Activated naive CD8-positive, alpha-beta T cell treated with anti-CD3 and anti-CD28 coated beads, Interleukin-2, amount 50 U/mL, for 24 hours (primary cell): ENCODE data around the gene ST8SIA5.

Source experiments
- ATAC-seq: fragments of 150-1000 bp; cut with Tn5 transposase; one replicate; pipeline ENCODE4 v1.10.0; 2021
- DNase-seq: peaks from one replicate; pipeline ENCODE4 v3.0.0; 2021
- H3K27ac Mint-ChIP-seq: one replicate; pipeline ENCODE4 v1.8.0; 2021; ENCODE audit warnings: mild to moderate bottlenecking, mixed read lengths
- H3K27me3 Mint-ChIP-seq: one replicate; pipeline ENCODE4 v1.8.0; 2021; ENCODE audit warnings: mixed read lengths
- H3K36me3 Mint-ChIP-seq: one replicate; pipeline ENCODE4 v1.8.0; 2021; ENCODE audit warnings: low read depth, mixed read lengths
- H3K4me1 Mint-ChIP-seq: one replicate; pipeline ENCODE4 v1.8.0; 2021; ENCODE audit warnings: mixed read lengths
- H3K4me3 Mint-ChIP-seq: one replicate; pipeline ENCODE4 v1.8.0; 2021; ENCODE audit warnings: mild to moderate bottlenecking, moderate library complexity, mixed read lengths
- H3K9me3 Mint-ChIP-seq: one replicate; pipeline ENCODE4 v1.8.0; 2021; ENCODE audit warnings: mixed read lengths

ST8SIA5 gene

GRCh38 chr18:46624127-46624526 is 132.7 kb downstream of the ST8SIA5 start:
- peaks cover 34% of the 10 kb centered on the region for H3K4me1 Mint-ChIP-seq
- ATAC-seq (peak; percentile 25), DNase-seq (no peak)
- H3K27ac Mint-ChIP-seq: peak overlapping the region; percentile 18
- H3K4me3 Mint-ChIP-seq: no peak overlapping the region
- H3K9me3 Mint-ChIP-seq: no peaks in the 10 kb centered on the region
- H3K27me3 Mint-ChIP-seq: no peaks in the 10 kb centered on the region
- no peaks in the 10 kb centered on the region for H3K36me3 Mint-ChIP-seq

DNA sequence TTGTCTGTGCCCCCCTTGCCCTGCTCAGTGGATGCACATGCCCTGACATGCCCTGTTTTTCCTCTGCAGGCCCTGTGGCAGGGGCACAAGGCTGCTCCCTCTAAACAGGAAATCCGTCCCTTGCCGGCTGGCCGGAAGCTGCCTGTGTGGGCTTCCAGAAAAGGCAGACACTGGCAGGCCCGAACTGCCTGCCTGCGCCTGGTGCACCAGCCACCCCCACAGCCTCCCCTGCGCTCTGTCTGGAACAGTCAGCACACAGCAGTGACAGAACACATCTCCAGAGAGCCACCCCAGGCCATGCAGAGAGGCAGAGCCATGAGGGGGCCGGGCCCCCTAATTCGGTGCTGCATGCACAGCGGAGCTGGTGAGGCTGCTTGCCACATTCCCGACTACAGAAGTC is 133.3 kb downstream of the ST8SIA5 start:
- H3K36me3 Mint-ChIP-seq: no peaks in the 10 kb centered on the region
- DNase-seq (peak; percentile 35), ATAC-seq (peak; percentile 67)
- H3K27me3 Mint-ChIP-seq: no peaks in the 10 kb centered on the region
- no peaks in the 10 kb centered on the region for H3K9me3 Mint-ChIP-seq
- peaks cover 34% of the 10 kb centered on the region for H3K4me1 Mint-ChIP-seq
- peak overlapping the region; percentile 18 for H3K27ac Mint-ChIP-seq
- H3K4me3 Mint-ChIP-seq: no peak overlapping the region

GRCh38 chr18:46622999-46623398 is 133.9 kb downstream of the ST8SIA5 start:
- Mint-ChIP-seq H3K4me3 (no peak overlapping the region), H3K4me1 (peaks cover 34% of the 10 kb centered on the region), H3K27ac (no peak overlapping the region), H3K9me3 (no peaks in the 10 kb centered on the region), H3K36me3 (no peaks in the 10 kb centered on the region), H3K27me3 (no peaks in the 10 kb centered on the region)
- ATAC-seq (no peak), DNase-seq (no peak)

DNA sequence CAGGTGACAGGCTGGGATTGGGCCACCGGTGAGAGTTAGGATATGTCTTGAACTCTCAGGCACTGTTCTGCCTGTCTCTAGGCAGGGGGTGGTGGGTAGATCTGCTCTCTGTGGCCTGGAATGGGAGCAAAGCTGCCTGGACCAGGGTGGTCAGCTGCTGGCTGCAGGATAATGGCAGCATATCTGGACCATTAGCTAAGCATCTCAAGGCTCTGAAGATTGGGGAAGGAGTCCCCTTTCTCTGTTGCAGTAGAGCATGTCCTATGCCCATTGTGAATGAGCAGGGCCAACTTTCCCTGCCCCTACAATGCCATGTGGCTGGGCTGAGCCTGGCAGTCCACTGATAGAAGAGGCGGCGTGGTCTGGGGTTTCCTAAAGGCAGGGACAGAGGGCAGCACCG is 134.4 kb downstream of the ST8SIA5 start:
- DNase-seq (no peak), ATAC-seq (no peak)
- H3K36me3 Mint-ChIP-seq: no peaks in the 10 kb centered on the region
- H3K9me3 Mint-ChIP-seq: no peaks in the 10 kb centered on the region
- H3K27ac Mint-ChIP-seq: no peak overlapping the region
- H3K4me1 Mint-ChIP-seq: peaks cover 34% of the 10 kb centered on the region
- no peaks in the 10 kb centered on the region for H3K27me3 Mint-ChIP-seq
- no peak overlapping the region for H3K4me3 Mint-ChIP-seq

DNA sequence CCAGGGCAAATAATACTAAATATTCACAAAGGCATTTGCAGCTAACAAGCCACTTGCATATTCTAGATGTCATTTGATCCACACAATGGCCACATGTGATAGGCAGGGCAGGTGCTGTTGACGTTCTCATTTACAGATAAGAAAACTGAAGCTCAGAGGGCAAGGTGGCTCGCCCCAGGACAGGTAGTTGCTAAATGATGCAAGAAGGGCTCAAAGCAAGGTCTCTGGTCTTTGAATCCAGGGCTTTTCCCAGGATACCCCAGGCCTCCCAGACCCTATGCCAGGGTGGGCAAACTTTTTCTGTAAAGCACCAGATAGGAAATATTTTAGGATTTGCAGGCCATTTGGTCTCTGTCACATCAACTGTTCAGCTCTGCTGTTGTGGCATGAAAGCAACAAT is 135.0 kb downstream of the ST8SIA5 start:
- H3K36me3 Mint-ChIP-seq: no peaks in the 10 kb centered on the region
- no peak overlapping the region for H3K4me3 Mint-ChIP-seq
- no peaks in the 10 kb centered on the region for H3K9me3 Mint-ChIP-seq
- H3K27ac Mint-ChIP-seq: no peak overlapping the region
- H3K27me3 Mint-ChIP-seq: no peaks in the 10 kb centered on the region
- peaks cover 34% of the 10 kb centered on the region for H3K4me1 Mint-ChIP-seq
- no peak for DNase-seq
- ATAC-seq: no peak

DNA sequence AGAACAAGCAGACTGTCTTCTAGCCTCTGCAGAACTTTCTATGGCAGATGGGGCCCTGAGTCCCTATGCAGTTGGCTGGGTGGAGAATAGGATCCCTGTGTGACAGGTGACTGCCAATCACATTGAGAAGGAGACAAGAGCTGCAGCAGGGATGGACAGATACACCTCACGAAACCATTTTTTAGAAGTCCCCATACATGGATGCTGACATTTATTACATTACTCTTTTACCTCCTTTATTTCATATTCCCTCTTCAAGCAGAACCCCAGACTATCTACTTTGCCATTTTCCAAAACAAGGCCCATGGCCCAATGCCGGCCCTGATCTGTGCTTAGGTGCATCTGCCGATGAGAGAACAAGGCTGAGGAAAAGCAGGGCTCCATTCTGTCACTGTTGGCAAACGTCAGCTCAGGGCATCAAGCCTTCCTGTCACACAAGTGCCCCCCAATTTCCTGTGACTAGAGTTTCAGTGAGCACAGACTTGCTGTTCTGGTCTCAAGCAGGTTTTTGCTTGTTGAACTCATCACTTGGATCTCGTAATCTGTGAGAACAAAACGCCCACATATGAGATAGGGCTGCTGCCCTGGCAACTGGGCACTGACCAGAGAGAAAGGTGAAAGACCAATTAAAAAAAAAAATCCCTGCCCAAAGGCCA is 135.6 kb downstream of the ST8SIA5 start:
- no peak for DNase-seq
- H3K27ac Mint-ChIP-seq: no peak overlapping the region

GRCh38 chr18:46619559-46619958 is 137.3 kb downstream of the ST8SIA5 start:
- no peak overlapping the region for H3K4me3 Mint-ChIP-seq
- DNase-seq: no peak
- H3K9me3 Mint-ChIP-seq: no peaks in the 10 kb centered on the region
- H3K4me1 Mint-ChIP-seq: peaks cover 32% of the 10 kb centered on the region
- no peak overlapping the region for H3K27ac Mint-ChIP-seq
- no peak for ATAC-seq
- H3K27me3 Mint-ChIP-seq: no peaks in the 10 kb centered on the region
- H3K36me3 Mint-ChIP-seq: no peaks in the 10 kb centered on the region

More for the DNA sequence above, 135.6 kb downstream of the ST8SIA5 start:
- peaks cover 34% of the 10 kb centered on the region for H3K4me1 Mint-ChIP-seq
- no peak overlapping the region for H3K4me3 Mint-ChIP-seq
- ATAC-seq: no peak
- H3K36me3 Mint-ChIP-seq: no peaks in the 10 kb centered on the region
- H3K27me3 Mint-ChIP-seq: no peaks in the 10 kb centered on the region
- no peaks in the 10 kb centered on the region for H3K9me3 Mint-ChIP-seq
